Esophagus squamous epithelium (tissue), 4 donors: ENCODE results near the gene KCNQ1.

ENCODE experiments used
- CTCF ChIP-seq, 6 experiments: fragments of 450-650 bp in 4 of 6; fragments of 200-600 bp in 2 of 6; sonication (generic) in 2 of 6; IDR thresholded peaks; one replicate each; pipeline ENCODE4 v1.5.1; 2016 to 2019; ENCODE audit warnings: antibody characterized with exemption in 6 of 6, mild to moderate bottlenecking in 4 of 6, moderate library complexity in 4 of 6
- POLR2A ChIP-seq, 4 donors: fragments of 450-650 bp; IDR thresholded peaks; one replicate each; pipeline ENCODE4 v1.6.1; 2017; ENCODE audit warnings: antibody characterized with exemption in 4 of 4, mild to moderate bottlenecking in 4 of 4, moderate library complexity in 3 of 4

DNA sequence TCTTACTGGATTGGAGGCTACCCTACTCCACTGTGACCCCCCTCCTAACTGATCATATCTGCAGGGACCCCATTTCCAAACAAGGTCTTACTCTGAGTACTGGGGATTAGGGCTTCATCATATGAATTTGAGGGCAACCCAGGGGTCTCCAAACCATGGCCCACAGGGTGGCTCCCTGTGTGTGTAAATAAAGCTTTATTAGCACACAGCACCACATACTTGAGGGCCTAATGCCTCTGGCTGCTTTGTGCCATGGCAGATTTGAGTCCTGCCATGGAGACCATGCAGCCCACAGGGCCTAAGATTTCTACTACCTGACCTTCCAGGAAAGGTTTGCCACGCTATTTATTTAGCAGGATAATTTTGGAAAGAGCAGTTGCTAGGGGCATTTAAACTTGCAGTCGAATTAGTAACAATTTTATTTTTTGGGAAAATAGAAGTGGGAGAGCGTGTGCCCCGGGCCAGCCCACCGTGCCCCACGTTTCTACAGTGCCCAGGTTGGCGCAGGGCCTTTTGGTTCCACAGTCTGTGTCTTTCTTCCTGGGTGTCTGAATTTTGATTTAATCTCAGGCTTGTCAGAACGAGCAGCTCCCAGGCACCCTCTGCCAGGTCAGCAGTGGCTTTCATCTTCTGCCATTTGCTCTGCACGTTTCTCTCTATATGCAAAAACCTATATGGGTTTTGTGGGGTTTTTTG lies 92.3 kb downstream of the KCNQ1 start:
- no peak for TF ChIP-seq CTCF (IDR thresholded peaks at IDR 0.05)
- no peak for TF ChIP-seq POLR2A (IDR thresholded peaks at IDR 0.05)
